IMR-90 (cell line): ENCODE data around the gene HMCN1. TPM values are rescaled to one million over a fixed set of nuclear protein-coding genes. Genes with fewer than 3 reads are reported as not detected.
A peak's percentile ranks its signal among the peaks of the same experiment; 100 is the strongest.

Experiments used
- ATAC-seq: fragments of 200-7000 bp; cut with Tn5 transposase; 2 replicates; pipeline ENCODE4 v1.9.1; 2020; ENCODE audit warnings: low read depth, mild to moderate bottlenecking, moderate library complexity
- BruUV-seq: library from RNA; stranded (reverse); fragments of 400-500 nt; replicated peaks from 2 replicates; lab custom pipeline; 2021; lab: Mats Ljungman, UMichigan
- CTCF ChIA-PET: fragments of 300-600 bp; formaldehyde crosslinking; extraction: SDS; loops from one replicate; lab custom pipeline; 2021; ENCODE audit warnings: antibody characterized with exemption; lab: Yijun Ruan, JAX
- POLR2A ChIA-PET: fragments of 300-600 bp; sonication (Branson Sonifier 250); formaldehyde crosslinking; loops from one replicate; lab custom pipeline; 2022; ENCODE audit warnings: antibody characterized with exemption; ENCODE audit not compliant: unreplicated experiment; lab: Charles Lee
- DNase-seq: peaks from one replicate; pipeline ENCODE4 v3.0.0; 2013
- H2AFZ ChIP-seq: replicated peaks from 2 replicates; pipeline ENCODE3; 2013; ENCODE audit warnings: low read length, mild to moderate bottlenecking; ENCODE audit not compliant: poor library complexity
- H2AK5ac ChIP-seq: 2 replicates; pipeline ENCODE4 v1.6.1; 2013; ENCODE audit warnings: low read depth, low read length, inconsistent platforms
- H2AK9ac ChIP-seq: replicated peaks from 2 replicates; pipeline ENCODE3; 2013; ENCODE audit warnings: mild to moderate bottlenecking, low read depth, low read length, moderate library complexity; ENCODE audit not compliant: poor library complexity
- H2BK120ac ChIP-seq: 2 replicates; pipeline ENCODE4 v1.6.1; 2013; ENCODE audit warnings: low read depth, low read length, inconsistent platforms
- H2BK15ac ChIP-seq: 3 replicates; pipeline ENCODE4 v1.6.1; 2013; ENCODE audit warnings: low read depth, low read length, inconsistent platforms
- H2BK20ac ChIP-seq: 2 replicates; pipeline ENCODE4 v1.6.1; 2013; ENCODE audit warnings: low read depth, mild to moderate bottlenecking, inconsistent platforms, low read length, moderate library complexity
- H2BK5ac ChIP-seq: 2 replicates; pipeline ENCODE4 v1.6.1; 2013; ENCODE audit warnings: mild to moderate bottlenecking, low read depth, low read length, inconsistent platforms; ENCODE audit not compliant: poor library complexity, severe bottlenecking
- H3K14ac ChIP-seq: replicated peaks from 2 replicates; pipeline ENCODE4 v1.6.1; 2013; ENCODE audit warnings: low read depth, low read length, inconsistent platforms
- H3K18ac ChIP-seq: 2 replicates; pipeline ENCODE4 v1.6.1; 2013; ENCODE audit warnings: low read depth, low read length, control low read depth
- H3K23ac ChIP-seq: 2 replicates; pipeline ENCODE4 v1.6.1; 2013; ENCODE audit warnings: low read depth, low read length, inconsistent platforms
- H3K27ac ChIP-seq: 2 replicates; pipeline ENCODE4 v1.5.1; 2013; ENCODE audit warnings: mild to moderate bottlenecking, control low read depth, low read length; ENCODE audit not compliant: insufficient read depth
- H3K27me3 ChIP-seq: 2 replicates; pipeline ENCODE4 v1.6.1; 2013; ENCODE audit warnings: low read length; ENCODE audit not compliant: control insufficient read depth, insufficient read depth
- H3K36me3 ChIP-seq: 2 replicates; pipeline ENCODE4 v1.6.1; 2013; ENCODE audit warnings: low read length, mixed read lengths; ENCODE audit not compliant: control insufficient read depth, insufficient read depth
- H3K4ac ChIP-seq: 2 replicates; pipeline ENCODE4 v1.6.1; 2013; ENCODE audit warnings: low read depth, low read length, inconsistent platforms
- H3K4me1 ChIP-seq: 2 replicates; pipeline ENCODE4 v1.6.1; 2013; ENCODE audit warnings: low read length, mixed read lengths; ENCODE audit not compliant: control insufficient read depth, insufficient read depth
- H3K4me2 ChIP-seq: 2 replicates; pipeline ENCODE4 v1.6.1; 2013; ENCODE audit warnings: low read depth, mild to moderate bottlenecking, control low read depth, low read length, moderate library complexity
- H3K4me3 ChIP-seq: 2 replicates; pipeline ENCODE4 v1.5.1; 2013; ENCODE audit warnings: low read depth, mild to moderate bottlenecking, control low read depth, low read length, moderate library complexity; ENCODE audit not compliant: insufficient read depth
- H3K56ac ChIP-seq: 2 replicates; pipeline ENCODE4 v1.6.1; 2013; ENCODE audit warnings: low read length, inconsistent platforms; ENCODE audit not compliant: insufficient read depth; ENCODE audit errors: extremely low read depth
- H3K79me1 ChIP-seq, 2 experiments: 2 replicates each; pipeline ENCODE4 v1.6.1; 2013; ENCODE audit warnings: low read length in 2 of 2, inconsistent platforms in 1 of 2, low read depth in 1 of 2
- H3K9ac ChIP-seq: 2 replicates; pipeline ENCODE4 v1.6.1; 2013; ENCODE audit warnings: low read depth, low read length, control low read depth
- H3K9me1 ChIP-seq: 2 replicates; pipeline ENCODE4 v1.6.1; 2013; ENCODE audit warnings: low read length, inconsistent platforms; ENCODE audit not compliant: insufficient read depth
- H3K9me3 ChIP-seq: 2 replicates; pipeline ENCODE4 v1.6.1; 2013; ENCODE audit warnings: low read length; ENCODE audit not compliant: control insufficient read depth, insufficient read depth
- H4K20me1 ChIP-seq: 2 replicates; pipeline ENCODE4 v1.6.1; 2013; ENCODE audit warnings: low read length, inconsistent platforms; ENCODE audit not compliant: insufficient read depth
- H4K5ac ChIP-seq: 2 replicates; pipeline ENCODE4 v1.6.1; 2013; ENCODE audit warnings: mild to moderate bottlenecking, low read depth, low read length, control low read depth
- H4K8ac ChIP-seq, 2 experiments: 2 replicates each; pipeline ENCODE4 v1.6.1; 2013; ENCODE audit warnings: low read depth in 2 of 2, low read length in 2 of 2, control low read depth in 1 of 2, inconsistent platforms in 1 of 2
- H4K91ac ChIP-seq: 2 replicates; pipeline ENCODE4 v1.6.1; 2013; ENCODE audit warnings: low read depth, low read length, inconsistent platforms; ENCODE audit not compliant: insufficient read depth
- BHLHE40 ChIP-seq: fragments of 150-350 bp; IDR thresholded peaks from 2 replicates; pipeline ENCODE4 v1.6.1; 2016; ENCODE audit warnings: mild to moderate bottlenecking, low read depth, low read length
- CEBPB ChIP-seq: IDR thresholded peaks from 2 replicates; pipeline ENCODE4 v1.6.1; 2012; ENCODE audit warnings: low read depth, low read length, improper control_type of control experiment
- CHD1 ChIP-seq: IDR thresholded peaks from 2 replicates; pipeline ENCODE4 v1.6.1; 2012; ENCODE audit warnings: low read depth, low read length, improper control_type of control experiment
- ELK1 ChIP-seq: fragments of 150-350 bp; IDR thresholded peaks from 2 replicates; pipeline ENCODE4 v1.6.1; 2016; ENCODE audit warnings: low read depth, mild to moderate bottlenecking, low read length, moderate library complexity, borderline replicate concordance
- FOS ChIP-seq: fragments of 150-350 bp; IDR thresholded peaks from 2 replicates; pipeline ENCODE4 v1.6.1; 2016; ENCODE audit warnings: low read depth, low read length
- MAFK ChIP-seq: IDR thresholded peaks from 2 replicates; pipeline ENCODE4 v1.6.1; 2012; ENCODE audit warnings: low read depth, low read length, improper control_type of control experiment
- MXI1 ChIP-seq: IDR thresholded peaks from 2 replicates; pipeline ENCODE4 v1.6.1; 2012; ENCODE audit warnings: low read depth, mild to moderate bottlenecking, low read length, moderate library complexity, borderline replicate concordance
- NFE2L2 ChIP-seq: fragments of 150-350 bp; IDR thresholded peaks from 2 replicates; pipeline ENCODE4 v1.6.1; 2016; ENCODE audit warnings: low read depth, mild to moderate bottlenecking, low read length
- RAD21 ChIP-seq: IDR thresholded peaks from 2 replicates; pipeline ENCODE4 v1.6.1; 2012; ENCODE audit warnings: low read length, improper control_type of control experiment
- SMC3 ChIP-seq: fragments of 150-350 bp; IDR thresholded peaks from 2 replicates; pipeline ENCODE4 v1.6.1; 2016; ENCODE audit warnings: low read depth, mild to moderate bottlenecking, antibody characterized with exemption, low read length, moderate library complexity
- WGBS, 2 experiments: methylation state at CpG; one replicate each; pipeline versions ENCODE4 v1.1.5 to v1.1.7; 2013; ENCODE audit warnings: missing lambda C conversion rate in 2 of 2; ENCODE audit not compliant: insufficient read length in 1 of 2; ENCODE audit errors: extremely low coverage in 2 of 2; 5-methylcytosine and 5-hydroxymethylcytosine counted together
- dilution Hi-C: fragments of 300-500 bp; cut with HindIII; formaldehyde crosslinking; loops from one replicate; pipeline ENCODE4 v1.14.3; 2018; ENCODE audit warnings: low sequenced_read_pairs; ENCODE audit not compliant: unreplicated experiment
- in situ Hi-C: fragments of 300-500 bp; cut with MboI; formaldehyde crosslinking; loops from 3 replicates; pipeline ENCODE4 v1.14.3; 2019; ENCODE audit warnings: low sequenced_read_pairs, inconsistent platforms, mixed read lengths
- intact Hi-C: fragments of 100-400 bp; cut with micrococcal nuclease; formaldehyde crosslinking; loops from 2 replicates; pipeline ENCODE4 v1.10.0; 2022
- polyA plus RNA-seq, 3 experiments: library from polyadenylated mRNA; depleted of rRNA; stranded (reverse); fragments of >200 nt; gene quantifications; 2 replicates each; pipeline ENCODE4 v1.2.3, GENCODE V29; 2012; ENCODE audit warnings: low replicate concordance in 1 of 3
- total RNA-seq: library from RNA; depleted of rRNA; stranded (reverse); fragments of >200 nt; gene quantifications from 2 replicates; pipeline ENCODE4 v1.2.3, GENCODE V29; 2012

Gene HMCN1
- total and polyA plus RNA-seq, 2 of the 4 experiments (the other 2 are of a cell fraction): 6.1 to 11.7 TPM

GRCh38 chr1:185860311-185860710, 126.1 kb downstream of the HMCN1 start:
- POLR2A ChIA-PET: no interaction called here
- CTCF ChIA-PET: interaction anchor here (0.6 to 1.2 kb wide), 3 partner anchors 103 to 146 kb away, joined by 3 to 7 read pairs (median 3); no protein-coding TSS in a partner anchor

More at GRCh38 chr1:185860311-185860710, 126.1 kb downstream of the HMCN1 start:
- Histone ChIP-seq H4K91ac (no peak overlapping the region), H3K27ac (no peak overlapping the region), H3K18ac (no peak overlapping the region), H2BK5ac (no peak overlapping the region), H3K9me1 (no peaks in the 10 kb centered on the region), H3K4me2 (no peak overlapping the region), H2AK9ac (no peak overlapping the region), H3K9ac (no peak overlapping the region), H3K4me3 (no peak overlapping the region), H3K4me1 (peaks cover 4% of the 10 kb centered on the region; the same call in 1 of the 2 replicates), H4K20me1 (no peaks in the 10 kb centered on the region), H3K9me3 (no peaks in the 10 kb centered on the region), H4K8ac (no peak overlapping the region), H2BK20ac (no peak overlapping the region), H3K79me1 (no peaks in the 10 kb centered on the region), H2BK15ac (no peak overlapping the region), H2BK120ac (peak overlapping the region; percentile 6; the same call in 1 of the 2 replicates), H3K23ac (no peak overlapping the region), H3K14ac (no peak overlapping the region), H3K4ac (no peak overlapping the region), H3K27me3 (no peaks in the 10 kb centered on the region), H2AFZ (no peak overlapping the region), H2AK5ac (no peak overlapping the region), H4K5ac (no peak overlapping the region), H3K36me3 (no peaks in the 10 kb centered on the region), H3K56ac (no peak overlapping the region)
- intact Hi-C loops (no loop called here), dilution Hi-C loops (no loop called here), in situ Hi-C loops (no loop called here)
- peak; percentile 74 for DNase-seq
- WGBS, 2 experiments: no CpG with 5 or more reads among the region's 1 CpG
- BruUV-seq: no TSS peak
- no peak for TF ChIP-seq SMC3
- no peak for TF ChIP-seq ELK1
- TF ChIP-seq MXI1: no peak
- no peak for TF ChIP-seq CHD1
- TF ChIP-seq MAFK: no peak
- no peak for TF ChIP-seq CEBPB
- TF ChIP-seq BHLHE40: no peak
- TF ChIP-seq FOS: no peak
- no peak for TF ChIP-seq NFE2L2
- TF ChIP-seq RAD21: no peak
- peak; percentile 18; the same call in 1 of the 2 replicates for ATAC-seq
